GM23338 (cell line): Measurements from ENCODE around the gene WNT9A. TPM values are rescaled to one million over a fixed set of nuclear protein-coding genes. Genes with fewer than 3 reads are reported as not detected.

Experiments
- ATAC-seq: fragments of 200-7000 bp; cut with Tn5 transposase; 3 replicates; pipeline ENCODE4 v1.9.1; 2020
- DNase-seq: peaks from one replicate; pipeline ENCODE4 v3.0.0-alpha.2; 2015; ENCODE audit warnings: low spot score
- H2AFZ ChIP-seq: fragments of 200-600 bp; sonication (generic); 2 replicates; pipeline ENCODE4 v1.8.0; 2016; ENCODE audit warnings: antibody characterized with exemption, mild to moderate bottlenecking, moderate library complexity
- H3F3A ChIP-seq: fragments of 200-600 bp; sonication (generic); replicated peaks from 2 replicates; pipeline ENCODE4 v1.8.0; 2017; ENCODE audit warnings: antibody characterized with exemption, mixed run types, low read depth
- H3K27ac ChIP-seq: fragments of 200-600 bp; sonication (generic); 2 replicates; pipeline ENCODE4 v1.6.1; 2016; ENCODE audit warnings: low read depth
- H3K27me3 ChIP-seq: fragments of 200-600 bp; sonication (generic); 2 replicates; pipeline ENCODE4 v1.8.0; 2016; ENCODE audit warnings: mild to moderate bottlenecking, mixed run types, moderate library complexity; ENCODE audit not compliant: insufficient read depth
- H3K36me3 ChIP-seq: fragments of 200-600 bp; sonication (generic); 2 replicates; pipeline ENCODE4 v1.8.0; 2016; ENCODE audit warnings: mild to moderate bottlenecking; ENCODE audit not compliant: insufficient read depth
- H3K4me1 ChIP-seq: fragments of 200-600 bp; sonication (generic); 2 replicates; pipeline ENCODE4 v1.8.0; 2016; ENCODE audit warnings: mild to moderate bottlenecking, moderate library complexity; ENCODE audit not compliant: insufficient read depth
- H3K4me2 ChIP-seq: fragments of 200-600 bp; sonication (generic); 2 replicates; pipeline ENCODE4 v1.7.1; 2017; ENCODE audit warnings: mixed run types
- H3K4me3 ChIP-seq: fragments of 200-600 bp; sonication (generic); 2 replicates; pipeline ENCODE4 v1.6.1; 2016; ENCODE audit warnings: mixed run types
- H3K79me2 ChIP-seq: fragments of 200-600 bp; sonication (generic); replicated peaks from 2 replicates; pipeline ENCODE4 v1.8.0; 2017; ENCODE audit warnings: mild to moderate bottlenecking; ENCODE audit not compliant: insufficient read depth
- H3K9me2 ChIP-seq: fragments of 200-600 bp; sonication (generic); 2 replicates; pipeline ENCODE4 v1.8.0; 2017; ENCODE audit not compliant: insufficient read depth
- H4K20me1 ChIP-seq: fragments of 200-600 bp; sonication (generic); replicated peaks from 2 replicates; pipeline ENCODE4 v1.8.0; 2017; ENCODE audit warnings: mild to moderate bottlenecking; ENCODE audit not compliant: insufficient read depth
- H3K27ac Mint-ChIP-seq: 2 replicates; pipeline ENCODE4 v1.8.0; 2020; ENCODE audit warnings: inconsistent platforms, mild to moderate bottlenecking, moderate library complexity, mixed read lengths
- H3K27me3 Mint-ChIP-seq: 3 replicates; pipeline ENCODE4 v1.8.0; 2022; ENCODE audit warnings: low read depth, mild to moderate bottlenecking, moderate library complexity, mixed read lengths, inconsistent platforms; ENCODE audit not compliant: insufficient read depth, poor library complexity
- H3K36me3 Mint-ChIP-seq: 3 replicates; pipeline ENCODE4 v1.8.0; 2021; ENCODE audit warnings: low read depth, mild to moderate bottlenecking, inconsistent platforms, moderate library complexity, mixed read lengths
- H3K4me1 Mint-ChIP-seq: 3 replicates; pipeline ENCODE4 v1.8.0; 2020; ENCODE audit warnings: mild to moderate bottlenecking, inconsistent platforms, mixed read lengths
- H3K4me3 Mint-ChIP-seq: 3 replicates; pipeline ENCODE4 v1.8.0; 2021; ENCODE audit warnings: moderate library complexity, mild to moderate bottlenecking, inconsistent platforms, mixed read lengths
- H3K9me3 Mint-ChIP-seq: 3 replicates; pipeline ENCODE4 v1.8.0; 2020; ENCODE audit warnings: moderate library complexity, mild to moderate bottlenecking, inconsistent platforms, mixed read lengths
- CREB1 ChIP-seq: fragments of 250-450 bp; sonication (Bioruptor Pico); IDR thresholded peaks from 2 replicates; pipeline ENCODE4 v1.5.0; 2020; ENCODE audit warnings: low read depth, mild to moderate bottlenecking, moderate library complexity
- ETS1 ChIP-seq: IDR thresholded peaks from 2 replicates; pipeline ENCODE4 v1.6.1; 2016; ENCODE audit warnings: antibody characterized with exemption
- JUNB ChIP-seq: IDR thresholded peaks from one replicate; pipeline ENCODE4 v1.6.1; 2016; ENCODE audit warnings: antibody characterized with exemption; ENCODE audit not compliant: unreplicated experiment
- NANOG ChIP-seq: IDR thresholded peaks from 2 replicates; pipeline ENCODE4 v1.6.1; 2016; ENCODE audit warnings: antibody characterized with exemption, borderline replicate concordance
- POLR2AphosphoS5 ChIP-seq: IDR thresholded peaks from 2 replicates; pipeline ENCODE4 v1.6.1; 2016; ENCODE audit warnings: antibody characterized with exemption, low read depth
- REST ChIP-seq: IDR thresholded peaks from one replicate; pipeline ENCODE4 v1.6.1; 2018; ENCODE audit warnings: antibody characterized with exemption; ENCODE audit not compliant: unreplicated experiment
- STAT1 ChIP-seq: IDR thresholded peaks from one replicate; pipeline ENCODE4 v1.6.1; 2016; ENCODE audit warnings: antibody characterized with exemption; ENCODE audit not compliant: unreplicated experiment
- ZNF114 ChIP-seq: fragments of 250-450 bp; sonication (Bioruptor Pico); IDR thresholded peaks from 2 replicates; pipeline ENCODE4 v1.5.0; 2020; ENCODE audit warnings: mild to moderate bottlenecking, moderate library complexity
- ZNF331 ChIP-seq: fragments of 250-450 bp; sonication (Bioruptor Pico); IDR thresholded peaks from 2 replicates; pipeline ENCODE4 v1.5.0; 2020; ENCODE audit warnings: low read depth, mild to moderate bottlenecking, moderate library complexity
- ZNF462 ChIP-seq: fragments of 250-450 bp; sonication (Bioruptor Pico); IDR thresholded peaks from 2 replicates; pipeline ENCODE4 v1.5.0; 2020; ENCODE audit warnings: mild to moderate bottlenecking, moderate library complexity
- polyA plus RNA-seq: library from polyadenylated mRNA; unstranded; fragments of >200 nt; fragmentation: Nextera tagmentation; extraction: Ambion mirVana; gene quantifications from 2 replicates; pipeline ENCODE4 v1.2.1, GENCODE V29; 2016
- total RNA-seq: library from RNA; depleted of rRNA; stranded (reverse); fragments of >200 nt; shearing (Covaris generic); gene quantifications from 2 replicates; pipeline ENCODE4 v1.2.3, GENCODE V29; 2014

The WNT9A gene
- total and polyA plus RNA-seq, 2 experiments from 2014 or later = 0.06 to 2.0 TPM

- peaks cover 13% of the 10 kb centered on the region for H3K27me3 Mint-ChIP-seq
- no peaks in the 10 kb centered on the region for H3K79me2 ChIP-seq
- no peak overlapping the region for H2AFZ ChIP-seq
- DNase-seq (no peak), ATAC-seq (no peak)
- no peaks in the 10 kb centered on the region for H3K9me3 Mint-ChIP-seq
- no peaks in the 10 kb centered on the region for H4K20me1 ChIP-seq
- no peaks in the 10 kb centered on the region for H3F3A ChIP-seq
- H3K27ac ChIP-seq = no peak overlapping the region
- H3K4me1 Mint-ChIP-seq = peaks cover 14% of the 10 kb centered on the region
- no peaks in the 10 kb centered on the region for H3K27me3 ChIP-seq
- no peak overlapping the region for H3K4me3 Mint-ChIP-seq
- H3K27ac Mint-ChIP-seq = no peak overlapping the region
- H3K4me2 ChIP-seq = no peak overlapping the region
- no peak overlapping the region for H3K4me3 ChIP-seq
- H3K9me2 ChIP-seq = no peaks in the 10 kb centered on the region
- H3K36me3 Mint-ChIP-seq = no peaks in the 10 kb centered on the region
- peaks cover 10% of the 10 kb centered on the region; the same call in 1 of the 2 replicates for H3K4me1 ChIP-seq
- TF ChIP-seq CREB1 (CRISPR knock-in tag) (no peak), ZNF114 (no peak), ZNF331 (CRISPR knock-in tag) (no peak)
- H3K36me3 ChIP-seq = no peaks in the 10 kb centered on the region
These were observed 56.3 kb downstream of the WNT9A start for GRCh38 chr1:227891223-227891954.

- no peaks in the 10 kb centered on the region for H4K20me1 ChIP-seq
- no peaks in the 10 kb centered on the region for H3K36me3 Mint-ChIP-seq
- H3K4me3 ChIP-seq = no peak overlapping the region
- H3K4me2 ChIP-seq = no peak overlapping the region
- H3F3A ChIP-seq = no peaks in the 10 kb centered on the region
- H3K4me1 ChIP-seq = peaks cover 10% of the 10 kb centered on the region; the same call in 1 of the 2 replicates
- DNase-seq (no peak), ATAC-seq (no peak)
- H3K27ac ChIP-seq = no peak overlapping the region
- peaks cover 15% of the 10 kb centered on the region for H3K27me3 Mint-ChIP-seq
- H3K36me3 ChIP-seq = no peaks in the 10 kb centered on the region
- no peak overlapping the region for H3K27ac Mint-ChIP-seq
- H3K4me1 Mint-ChIP-seq = peaks cover 16% of the 10 kb centered on the region
- no peaks in the 10 kb centered on the region for H3K27me3 ChIP-seq
- H3K9me2 ChIP-seq = no peaks in the 10 kb centered on the region
- no peaks in the 10 kb centered on the region for H3K79me2 ChIP-seq
- H3K9me3 Mint-ChIP-seq = no peaks in the 10 kb centered on the region
- H2AFZ ChIP-seq = no peak overlapping the region
- H3K4me3 Mint-ChIP-seq = no peak overlapping the region
- TF ChIP-seq NANOG (no peak), ZNF462 (no peak), REST (no peak), JUNB (no peak), POLR2AphosphoS5 (no peak), ETS1 (no peak), STAT1 (no peak), ZNF114 (no peak)
These were observed 57.1 kb downstream of the WNT9A start for GRCh38 chr1:227890451-227891222.
